Mesenteric fat pad (tissue), 1 donor: ENCODE results near the gene TSHZ3. TPM values are rescaled to one million over a fixed set of nuclear protein-coding genes. Genes with fewer than 3 reads are reported as not detected.

Experiments used
- DNase-seq: peaks from one replicate; pipeline ENCODE4 v3.0.0-alpha.2; 2020; ENCODE audit warnings: low spot score
- total RNA-seq: library from RNA; stranded (reverse); fragmentation: NEBNext Ultra II Directional; extraction: Animal tissue kit (Norgen Biotek cat#: 25700); gene quantifications from one replicate; pipeline ENCODE4 v1.2.1, GENCODE V29; 2021
- donor health status: DM: yes; HTN: yes; CAD: no.

The TSHZ3 gene
- total RNA-seq, 1 donor from 2014 or later = 12.6 TPM

- no peak for DNase-seq
Observed at GRCh38 chr19:31292639-31293185, 56.5 kb downstream of the TSHZ3 start.

DNA sequence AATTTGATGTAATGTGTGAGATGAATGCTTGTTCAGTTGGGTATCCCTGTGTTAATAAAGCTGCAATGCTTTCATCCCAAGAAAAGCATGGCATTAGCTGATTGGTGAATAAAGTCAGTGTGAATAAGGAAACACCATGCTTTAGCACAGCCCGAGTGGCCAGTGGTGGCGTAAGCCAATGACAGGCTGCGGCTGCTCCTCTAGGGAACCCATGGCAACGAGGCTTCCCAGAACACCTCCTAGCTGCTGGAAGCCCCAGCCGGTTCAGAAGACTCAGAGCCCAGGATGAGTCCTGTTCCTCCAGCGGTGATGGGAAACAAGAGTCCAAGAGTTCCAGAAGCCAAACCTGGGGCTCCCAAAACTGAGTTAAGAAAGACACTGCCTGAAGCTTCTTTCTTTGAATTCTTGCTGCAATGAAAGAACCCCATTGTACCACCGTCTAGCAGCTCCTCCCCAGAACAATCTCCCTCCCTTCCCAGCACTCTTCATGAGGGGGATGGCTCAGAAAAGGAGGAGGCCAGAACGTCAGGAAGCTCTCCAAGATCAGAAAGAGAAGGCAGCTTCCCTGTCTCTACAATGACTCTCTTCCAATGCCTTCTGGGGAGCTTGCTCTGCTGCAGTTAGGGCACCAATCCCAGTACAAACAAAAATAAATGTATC lies 58.2 kb downstream of the TSHZ3 start:
- peak; percentile 81 for DNase-seq

GRCh38 chr19:31289976-31290375 lies 59.3 kb downstream of the TSHZ3 start:
- no peak for DNase-seq

DNA sequence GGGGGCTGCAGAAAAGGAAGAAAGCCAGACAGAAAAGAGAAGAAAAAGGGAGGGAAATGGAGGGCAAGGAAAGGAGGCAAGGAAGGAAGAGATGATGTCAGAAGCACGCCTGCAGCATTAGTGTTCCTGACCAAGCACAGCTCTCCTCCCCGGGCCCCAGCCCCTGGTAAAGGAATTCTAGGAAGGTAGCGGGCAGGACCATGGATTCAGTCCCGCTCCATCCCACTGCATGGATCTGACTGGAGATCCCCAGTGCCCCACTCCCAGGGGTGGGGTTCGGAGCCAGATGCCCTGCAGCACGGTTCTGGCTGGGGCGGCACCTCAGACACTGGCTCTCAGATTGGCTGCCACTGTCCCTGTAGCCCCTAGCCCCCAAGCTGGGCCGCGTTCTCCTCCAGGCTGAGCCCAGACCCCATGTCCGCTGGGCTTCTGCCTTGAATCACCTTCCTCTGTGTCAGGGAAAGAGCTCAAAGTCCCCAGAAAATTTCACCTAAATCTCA lies 59.8 kb downstream of the TSHZ3 start:
- DNase-seq = no peak

GRCh38 chr19:31286491-31286890 lies 62.7 kb downstream of the TSHZ3 start:
- DNase-seq = peak; percentile 68

GRCh38 chr19:31285744-31286143 lies 63.5 kb downstream of the TSHZ3 start:
- peak; percentile 37 for DNase-seq

DNA sequence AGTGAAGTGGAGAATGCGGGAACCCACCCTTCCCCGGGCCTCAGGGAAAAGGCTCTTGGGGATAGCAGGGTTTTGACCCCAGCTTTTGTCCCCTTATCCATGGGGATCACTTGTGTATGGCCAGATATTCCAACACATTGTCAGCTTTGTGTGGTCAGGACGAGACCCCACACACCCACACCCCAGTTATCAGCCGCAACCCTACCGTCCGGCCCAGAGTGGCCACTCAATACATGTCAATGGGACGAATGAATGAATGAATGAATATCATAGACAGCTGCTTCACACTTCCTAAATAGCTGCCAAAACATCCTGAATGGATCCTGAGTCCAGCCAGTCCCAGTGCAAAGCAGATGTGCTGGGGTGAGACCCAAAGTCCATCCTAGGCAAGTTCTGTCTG lies 64.6 kb downstream of the TSHZ3 start:
- peak; percentile 86 for DNase-seq

DNA sequence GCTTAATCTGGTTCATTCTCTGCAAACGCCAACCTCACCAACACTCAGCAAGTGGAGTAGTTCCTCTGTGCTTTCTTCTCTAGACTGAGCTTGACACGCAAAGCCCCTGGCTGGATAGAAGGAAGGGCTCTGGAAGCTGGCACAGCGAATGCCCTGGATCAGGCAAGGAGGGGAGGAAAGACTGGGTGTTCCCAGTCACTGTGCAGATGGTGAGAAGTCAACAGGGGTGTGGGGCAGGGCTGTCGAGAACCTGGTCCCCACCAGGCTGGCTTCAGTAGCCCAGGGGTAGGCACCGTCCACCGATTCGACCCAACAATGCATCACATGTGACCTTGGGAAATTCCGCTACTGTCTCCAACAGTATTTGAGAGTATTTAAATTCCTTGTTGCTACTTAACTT lies 65.5 kb downstream of the TSHZ3 start:
- peak; percentile 80 for DNase-seq

DNA sequence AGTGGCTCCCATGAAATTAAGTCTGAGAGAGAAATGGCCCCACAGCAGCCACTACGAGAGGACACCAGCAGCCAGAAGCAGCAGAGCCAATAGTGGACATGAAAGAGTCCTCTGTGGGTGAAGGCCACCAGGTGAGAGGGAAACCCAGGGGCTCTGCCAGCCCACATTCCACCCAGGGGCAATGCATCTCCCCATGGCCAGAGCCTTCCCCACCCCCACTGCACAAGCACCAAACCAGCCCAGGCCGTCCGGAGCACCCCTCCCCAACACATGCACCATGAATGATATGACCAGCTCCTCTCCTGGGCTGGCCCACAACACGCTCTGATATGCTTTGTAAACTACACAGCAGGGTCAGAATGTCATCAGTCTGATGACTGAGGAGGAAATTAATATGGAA lies 66.9 kb downstream of the TSHZ3 start:
- peak; percentile 47 for DNase-seq

- no peak for DNase-seq
Observed at GRCh38 chr19:31280287-31281006, 68.8 kb downstream of the TSHZ3 start.

DNA sequence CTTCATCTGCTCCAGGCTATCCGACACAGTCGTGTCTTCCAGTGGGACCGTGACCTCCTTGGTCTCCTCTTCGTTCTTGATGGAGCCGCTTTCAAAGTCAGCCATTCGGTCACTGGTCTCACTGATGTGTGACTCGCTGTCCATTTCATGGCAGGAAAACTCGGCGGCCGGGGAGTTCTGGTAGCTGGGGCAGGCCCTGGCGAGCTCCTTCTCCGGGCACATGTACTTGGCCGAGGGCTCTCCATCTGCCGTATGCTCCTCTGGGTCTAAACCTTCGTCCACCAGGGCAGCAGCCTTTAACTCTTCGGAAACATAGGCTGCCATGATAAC lies 69.8 kb downstream of the TSHZ3 start:
- DNase-seq = no peak

GRCh38 chr19:31278555-31279435 lies 70.4 kb downstream of the TSHZ3 start:
- no peak for DNase-seq

DNA sequence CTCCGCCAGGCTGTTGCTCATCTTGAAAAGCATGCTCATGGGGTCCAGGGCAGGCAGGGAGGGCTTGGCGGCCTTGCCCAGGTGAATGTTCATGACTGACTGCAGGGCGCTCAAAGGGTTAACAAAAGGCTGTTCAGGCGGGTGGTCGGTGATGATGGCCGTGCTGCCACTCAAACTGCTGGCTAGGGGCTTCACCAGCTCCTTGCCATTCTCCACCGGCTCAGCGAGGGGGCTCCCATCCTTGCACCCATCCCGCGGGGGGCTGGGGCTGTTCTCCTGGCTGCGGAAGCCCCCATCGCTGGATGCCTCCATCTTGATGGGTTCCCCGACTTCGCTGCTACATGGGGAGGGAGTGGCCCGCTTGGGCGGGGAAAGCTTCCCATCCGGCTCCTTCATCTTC lies 71.7 kb downstream of the TSHZ3 start:
- DNase-seq = no peak

- DNase-seq = no peak
Observed at GRCh38 chr19:31276831-31277230, 72.4 kb downstream of the TSHZ3 start.

GRCh38 chr19:31275068-31275334 lies 74.2 kb downstream of the TSHZ3 start:
- no peak for DNase-seq

- no peak for DNase-seq
Observed at GRCh38 chr19:31274251-31275067, 74.8 kb downstream of the TSHZ3 start.

DNA sequence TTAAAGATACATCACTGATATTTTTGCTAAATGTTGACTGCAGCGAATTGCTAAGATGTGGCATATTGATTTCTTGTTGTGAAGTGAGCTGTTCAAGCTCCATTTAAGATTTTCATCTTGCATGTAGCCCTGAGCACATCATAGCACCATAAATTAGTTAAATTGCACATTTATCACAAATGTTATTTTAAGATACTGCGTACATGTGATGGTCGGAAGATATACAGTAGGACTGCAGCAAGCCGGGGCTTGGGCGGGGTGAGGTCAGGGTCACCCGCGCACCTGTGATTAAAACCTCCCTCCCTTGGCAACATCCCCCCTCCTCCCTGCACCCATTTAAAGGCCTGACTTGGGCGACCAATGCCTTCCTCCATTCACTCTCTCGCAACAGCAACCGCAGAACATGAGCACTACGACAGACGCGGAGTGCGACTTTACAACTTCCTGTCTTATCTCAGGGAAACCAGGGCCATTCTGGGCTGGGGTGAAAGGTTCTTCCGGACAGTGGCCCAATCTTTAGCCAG lies 76.6 kb downstream of the TSHZ3 start:
- DNase-seq = peak; percentile 11

DNA sequence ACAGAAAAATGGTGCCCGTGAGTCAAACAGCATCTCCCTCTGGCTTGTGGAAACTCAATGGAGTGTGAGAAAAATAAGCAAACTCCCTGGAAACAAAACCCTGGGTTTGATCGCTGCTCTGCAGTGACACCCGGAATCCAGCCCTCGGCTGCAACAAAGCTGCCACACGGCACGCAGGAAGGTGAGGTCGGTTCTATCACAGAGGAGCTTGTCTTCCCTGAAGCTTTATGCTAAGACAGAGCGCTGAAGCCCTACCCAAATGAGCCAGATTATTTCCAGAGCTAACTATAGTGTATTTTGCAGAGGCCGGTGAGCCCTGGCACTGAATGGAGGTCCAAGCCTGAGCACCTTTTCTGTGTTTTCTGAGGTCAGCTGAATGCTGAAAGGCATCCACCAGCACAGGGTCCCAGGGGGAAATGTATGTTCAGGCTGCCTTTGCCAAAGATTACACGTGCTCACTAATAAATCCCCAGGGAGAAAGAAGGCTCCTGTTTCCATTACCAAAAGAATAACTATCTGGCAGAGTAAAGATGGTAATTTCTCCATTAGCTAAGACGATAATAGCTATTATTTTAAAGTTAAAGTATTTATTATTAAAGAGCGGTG lies 77.8 kb downstream of the TSHZ3 start:
- DNase-seq = peak; percentile 64

- DNase-seq = no peak
Observed at GRCh38 chr19:31270897-31271296, 78.3 kb downstream of the TSHZ3 start.

GRCh38 chr19:31269425-31270127 lies 79.7 kb downstream of the TSHZ3 start:
- DNase-seq = peak; percentile 37
